Transverse colon (tissue), 4 donors: ENCODE results near the gene RPL5. TPM values are rescaled to one million over a fixed set of nuclear protein-coding genes. Genes with fewer than 3 reads are reported as not detected.

Source experiments
- DNase-seq: peaks from one replicate; pipeline ENCODE4 v3.0.0-alpha.2; 2019
- H3K27ac ChIP-seq, 4 donors: fragments of 200-600 bp; sonication (generic); 2 replicates each; pipeline ENCODE4 v1.5.1; 2016 to 2018; ENCODE audit warnings: inconsistent platforms in 4 of 4
- H3K27me3 ChIP-seq: fragments of 200-600 bp; sonication (generic); 2 replicates; pipeline ENCODE4 v1.5.1; 2017; ENCODE audit warnings: inconsistent platforms
- H3K36me3 ChIP-seq, 4 donors: fragments of 200-600 bp; sonication (generic); 2 replicates each; pipeline ENCODE4 v1.5.1; 2017 to 2019; ENCODE audit warnings: inconsistent platforms in 4 of 4
- H3K4me1 ChIP-seq, 4 donors: fragments of 200-600 bp; sonication (generic); 2 replicates each; pipeline ENCODE4 v1.5.1; 2017 to 2020; ENCODE audit warnings: inconsistent platforms in 4 of 4
- H3K4me3 ChIP-seq, 4 donors: fragments of 200-600 bp; sonication (generic); 1 replicate in 1 of 4; 2 replicates in 3 of 4; pipeline versions ENCODE4 v1.5.1 to v1.6.1; 2017 to 2019; ENCODE audit warnings: inconsistent platforms in 4 of 4
- H3K9me3 ChIP-seq, 2 donors: fragments of 200-600 bp; sonication (generic); 2 replicates each; pipeline ENCODE4 v1.5.1; 2017 to 2019; ENCODE audit warnings: inconsistent platforms in 2 of 2
- EP300 ChIP-seq: sonication (generic); formaldehyde crosslinking; IDR thresholded peaks from one replicate; pipeline ENCODE4 v1.6.1; 2017; ENCODE audit warnings: antibody characterized with exemption, low read depth
- POLR2A ChIP-seq: fragments of 450-650 bp; IDR thresholded peaks from one replicate; pipeline ENCODE4 v1.6.1; 2016; ENCODE audit warnings: antibody characterized with exemption, mild to moderate bottlenecking, moderate library complexity
- POLR2AphosphoS5 ChIP-seq, 3 donors: sonication (generic); formaldehyde crosslinking; IDR thresholded peaks; one replicate each; pipeline ENCODE4 v1.6.1; 2016; ENCODE audit warnings: antibody characterized with exemption in 3 of 3
- WGBS, 2 donors: methylation state at CpG; one replicate each; pipeline ENCODE4 v1.1.5; 2018; ENCODE audit warnings: low coverage in 1 of 2; 5-methylcytosine and 5-hydroxymethylcytosine counted together
- in situ Hi-C, 4 donors: fragments of 200-750 bp; cut with MboI; loops; one replicate each; pipeline versions ENCODE4 v1.15.0 to v1.15.1; 2017; ENCODE audit warnings: low sequenced_read_pairs in 3 of 4, low pct_ligation_motif_present in 1 of 4, low pct_unique_long_range_greater_than_20kb in 1 of 4
- intact Hi-C: fragments of 100-400 bp; cut with DNase I; formaldehyde crosslinking; loops from one replicate; pipeline ENCODE4 v1.15.1; 2023; ENCODE audit warnings: low total_unique reads
- total RNA-seq, 4 donors: library from RNA; depleted of rRNA; stranded (reverse); fragments of >200 nt; gene quantifications; one replicate each; pipeline ENCODE4 v1.1.0, GENCODE V29; 2016
- TF ChIP-seq, protein P1 (sequence below), 5 experiments: fragments of 200-600 bp in 3 of 5; fragments of 450-650 bp in 2 of 5; sonication (generic) in 3 of 5; IDR thresholded peaks; 1 replicate in 2 of 5; 2 replicates in 3 of 5; pipeline ENCODE4 v1.5.1; 2016 to 2017; ENCODE audit warnings: antibody characterized with exemption in 5 of 5, inconsistent platforms in 3 of 5, mild to moderate bottlenecking in 2 of 5, moderate library complexity in 1 of 5

Gene RPL5
- total RNA-seq, 4 donors from 2014 or later = 360 to 1,369 (median 1,157) TPM

DNA sequence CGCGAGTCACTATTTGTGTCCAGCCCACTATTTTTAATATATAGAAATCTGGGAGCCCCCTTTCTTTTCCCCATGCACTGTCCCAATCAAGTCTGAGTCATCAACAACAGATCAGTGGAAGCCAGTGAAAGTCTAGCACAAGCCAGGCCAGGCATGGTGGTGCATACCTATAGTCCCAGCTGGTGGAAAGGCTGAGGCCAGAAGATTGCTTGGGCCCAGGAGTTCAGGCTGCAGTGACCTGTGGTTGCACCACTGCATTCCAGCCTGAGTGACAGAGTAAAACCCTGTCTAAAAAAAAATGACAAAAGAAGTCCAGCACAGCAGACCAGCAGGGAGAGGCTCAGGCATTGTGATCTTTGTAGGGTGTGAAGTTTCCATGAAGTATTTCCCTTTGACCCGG is 9.0 kb upstream of the RPL5 start:
- H3K4me3 ChIP-seq = no peak overlapping the region
- no peak for DNase-seq
- intact Hi-C loops (no loop called here), in situ Hi-C loops (loop anchor here in 1 of 4 donors (25.0 kb wide), 1 partner anchor 511 kb away; no protein-coding TSS in a partner anchor)
- no peaks in the 10 kb centered on the region for H3K36me3 ChIP-seq
- peaks cover 0 to 4% (median 4%) of the 10 kb centered on the region in 4 donors for H3K4me1 ChIP-seq
- H3K9me3 ChIP-seq = no peaks in the 10 kb centered on the region
- H3K27me3 ChIP-seq = no peaks in the 10 kb centered on the region
- 80 to 85% methylated on average over 3 of the region's 3 CpGs for WGBS, 2 donors
- TF ChIP-seq, protein P1, sequence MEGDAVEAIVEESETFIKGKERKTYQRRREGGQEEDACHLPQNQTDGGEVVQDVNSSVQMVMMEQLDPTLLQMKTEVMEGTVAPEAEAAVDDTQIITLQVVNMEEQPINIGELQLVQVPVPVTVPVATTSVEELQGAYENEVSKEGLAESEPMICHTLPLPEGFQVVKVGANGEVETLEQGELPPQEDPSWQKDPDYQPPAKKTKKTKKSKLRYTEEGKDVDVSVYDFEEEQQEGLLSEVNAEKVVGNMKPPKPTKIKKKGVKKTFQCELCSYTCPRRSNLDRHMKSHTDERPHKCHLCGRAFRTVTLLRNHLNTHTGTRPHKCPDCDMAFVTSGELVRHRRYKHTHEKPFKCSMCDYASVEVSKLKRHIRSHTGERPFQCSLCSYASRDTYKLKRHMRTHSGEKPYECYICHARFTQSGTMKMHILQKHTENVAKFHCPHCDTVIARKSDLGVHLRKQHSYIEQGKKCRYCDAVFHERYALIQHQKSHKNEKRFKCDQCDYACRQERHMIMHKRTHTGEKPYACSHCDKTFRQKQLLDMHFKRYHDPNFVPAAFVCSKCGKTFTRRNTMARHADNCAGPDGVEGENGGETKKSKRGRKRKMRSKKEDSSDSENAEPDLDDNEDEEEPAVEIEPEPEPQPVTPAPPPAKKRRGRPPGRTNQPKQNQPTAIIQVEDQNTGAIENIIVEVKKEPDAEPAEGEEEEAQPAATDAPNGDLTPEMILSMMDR (IDR thresholded peaks at IDR 0.05) = no peak
- TF ChIP-seq POLR2A (no peak), EP300 (no peak), POLR2AphosphoS5 (IDR thresholded peaks at IDR 0.05) (no peak)
- H3K27ac ChIP-seq = no peak overlapping the region

DNA sequence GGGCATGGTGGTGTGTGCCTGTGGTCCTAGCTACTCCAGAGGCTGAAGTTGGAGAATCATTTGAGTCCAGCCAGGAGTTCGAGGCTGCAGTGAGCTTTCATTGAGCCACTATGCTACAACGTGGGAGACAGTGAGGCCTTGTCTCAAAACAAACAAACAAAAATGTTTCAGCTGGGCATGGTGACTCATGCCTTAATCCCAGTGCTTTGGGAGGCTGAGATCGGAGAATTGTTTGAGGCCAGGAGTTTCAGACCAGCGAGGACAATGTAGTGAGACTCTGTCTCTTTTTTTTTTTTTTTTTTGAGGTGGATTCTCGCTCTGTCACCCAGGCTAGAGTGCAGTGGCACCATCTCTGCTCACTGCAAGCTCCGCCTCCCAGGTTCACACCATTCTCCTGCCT is 5.0 kb upstream of the RPL5 start:
- no peak overlapping the region for H3K4me3 ChIP-seq
- no peak for TF ChIP-seq POLR2AphosphoS5 (IDR thresholded peaks at IDR 0.05)
- no peak for TF ChIP-seq EP300
- TF ChIP-seq POLR2A = no peak
- TF ChIP-seq, protein P1 (IDR thresholded peaks at IDR 0.05) = no peak
- H3K4me1 ChIP-seq = peaks cover 0 to 2% (median 1%) of the 10 kb centered on the region in 4 donors
- no peak for DNase-seq
- intact Hi-C loops (no loop called here), in situ Hi-C loops (no loop called here)
- no peaks in the 10 kb centered on the region for H3K9me3 ChIP-seq
- no peaks in the 10 kb centered on the region for H3K36me3 ChIP-seq
- no peak overlapping the region for H3K27ac ChIP-seq
- no peaks in the 10 kb centered on the region for H3K27me3 ChIP-seq
- WGBS, 2 donors = 71% methylated on average over 6 of the region's 6 CpGs; no CpG with 5 or more reads in 1 of the 2 donors

DNA sequence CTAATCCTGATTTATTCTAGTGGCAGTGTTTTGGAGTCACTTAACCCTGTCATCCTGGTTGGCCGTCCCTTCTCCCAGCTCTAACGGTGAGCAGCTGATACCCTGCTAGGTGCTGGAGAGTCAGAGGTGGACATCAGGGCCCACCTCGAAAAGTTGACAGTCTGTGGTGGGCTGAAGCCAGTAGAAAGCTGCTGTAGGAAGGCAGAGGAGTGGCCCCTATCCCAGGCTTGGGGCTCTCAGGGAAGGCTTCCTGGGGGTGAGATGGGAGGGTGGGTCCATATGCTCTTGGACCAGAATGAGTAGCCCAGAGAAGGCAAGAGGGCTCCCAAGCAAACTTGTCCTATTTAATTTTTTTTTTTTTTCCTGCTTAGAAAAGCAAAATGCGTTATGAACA is 475 bp upstream of the RPL5 start:
- 41 to 58% methylated on average over 3 to 4 of the region's 4 CpGs for WGBS, 2 donors
- H3K27me3 ChIP-seq = no peaks in the 10 kb centered on the region
- intact Hi-C loops (no loop called here), in situ Hi-C loops (no loop called here)
- peaks cover 0 to 9% (median 2%) of the 10 kb centered on the region in 4 donors for H3K36me3 ChIP-seq
- peak overlapping the region in 2 of 4 donors; percentile 88 to 95 for H3K4me3 ChIP-seq
- no peak for DNase-seq
- H3K4me1 ChIP-seq = peaks cover 15 to 38% (median 27%) of the 10 kb centered on the region in 4 donors
- H3K9me3 ChIP-seq = no peaks in the 10 kb centered on the region
- TF ChIP-seq EP300 (no peak), POLR2AphosphoS5 (IDR thresholded peaks at IDR 0.05) (no peak), POLR2A (no peak)
- TF ChIP-seq, protein P1 (IDR thresholded peaks at IDR 0.05) = no peak
- H3K27ac ChIP-seq = peak overlapping the region in 3 of 4 donors; percentile 88 to 97 (median 96)

DNA sequence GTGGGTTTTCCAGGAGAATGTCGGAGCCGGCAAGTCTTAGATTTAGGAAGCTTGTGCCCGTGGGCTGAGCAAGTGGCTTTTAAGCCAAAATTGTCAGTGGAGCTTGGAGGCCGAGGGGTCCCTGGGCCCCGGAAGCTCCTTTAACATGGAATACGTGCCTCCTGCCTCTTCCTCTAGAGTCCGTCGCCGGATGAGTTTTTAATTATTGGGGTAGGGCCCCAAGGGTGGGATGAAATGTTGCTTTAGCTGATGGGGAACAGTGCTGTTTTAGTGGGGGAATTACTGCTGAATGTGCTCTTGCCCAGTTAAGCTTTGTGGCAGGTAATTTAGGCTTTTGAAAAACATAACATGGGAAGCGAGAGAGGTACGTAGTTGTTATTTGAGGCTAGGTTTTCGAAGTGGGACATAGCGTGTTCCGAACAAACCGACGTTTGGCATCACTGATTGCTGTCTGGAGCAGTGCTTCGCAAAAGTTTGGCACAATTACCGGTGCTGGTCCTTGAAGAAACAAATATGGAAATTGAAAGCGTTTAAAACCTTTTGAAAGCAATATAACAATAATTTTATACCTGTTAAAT is 786 bp downstream of the RPL5 start:
- Histone ChIP-seq H3K27me3 (no peaks in the 10 kb centered on the region), H3K27ac (peak overlapping the region; percentile 88 to 97 (median 94)), H3K36me3 (peaks cover 0 to 15% (median 7%) of the 10 kb centered on the region in 4 donors), H3K4me3 (peak overlapping the region; percentile 58 to 95 (median 88)), H3K9me3 (no peaks in the 10 kb centered on the region), H3K4me1 (peaks cover 15 to 49% (median 29%) of the 10 kb centered on the region in 4 donors)
- WGBS, 2 donors = 0 to 1% methylated on average over 10 to 19 of the region's 19 CpGs
- TF ChIP-seq EP300 = no peak
- TF ChIP-seq POLR2A = no peak
- TF ChIP-seq, protein P1 (IDR thresholded peaks at IDR 0.05) = no peak
- no peak for TF ChIP-seq POLR2AphosphoS5 (IDR thresholded peaks at IDR 0.05)
- in situ Hi-C loops (no loop called here), intact Hi-C loops (no loop called here)
- no peak for DNase-seq
